Neural cell (in vitro differentiated cells): ENCODE results near the gene NCS1.

Experiments used
- EP300 ChIP-seq: fragments of 450-650 bp; conservative IDR thresholded peaks from 2 replicates; pipeline ENCODE4 v1.6.1; 2014; ENCODE audit warnings: antibody characterized with exemption, mild to moderate bottlenecking, moderate library complexity; ENCODE audit not compliant: poor library complexity, severe bottlenecking
- EZH2 ChIP-seq: fragments of 200-600, 300-800 bp; shearing (Covaris generic), sonication (generic); IDR thresholded peaks from 2 replicates; pipeline ENCODE4 v1.6.1; 2014; ENCODE audit warnings: antibody characterized with exemption, low read length, borderline replicate concordance, mild to moderate bottlenecking; ENCODE audit not compliant: insufficient read depth, poor library complexity, severe bottlenecking
- MXI1 ChIP-seq: fragments of 450-650 bp; conservative IDR thresholded peaks from 2 replicates; pipeline ENCODE4 v1.6.1; 2014; ENCODE audit warnings: antibody characterized with exemption, mild to moderate bottlenecking; ENCODE audit not compliant: poor library complexity, severe bottlenecking
- POLR2AphosphoS5 ChIP-seq: IDR thresholded peaks from 2 replicates; pipeline ENCODE4 v1.6.1; 2012
- RAD21 ChIP-seq: fragments of 450-650 bp; conservative IDR thresholded peaks from 2 replicates; pipeline ENCODE4 v1.6.1; 2014; ENCODE audit warnings: antibody characterized with exemption, mild to moderate bottlenecking, moderate library complexity
- REST ChIP-seq: IDR thresholded peaks from 2 replicates; pipeline ENCODE4 v1.6.1; 2012; ENCODE audit warnings: borderline replicate concordance
- SMC3 ChIP-seq: fragments of 450-650 bp; conservative IDR thresholded peaks from 2 replicates; pipeline ENCODE4 v1.6.1; 2014; ENCODE audit warnings: antibody characterized with exemption, mild to moderate bottlenecking, moderate library complexity; ENCODE audit not compliant: poor library complexity
- TAF1 ChIP-seq: IDR thresholded peaks from 2 replicates; pipeline ENCODE4 v1.6.1; 2012; ENCODE audit warnings: low read depth
- TF ChIP-seq, protein P1 (sequence below): fragments of 450-650 bp; IDR thresholded peaks from 2 replicates; pipeline ENCODE4 v1.5.1; 2014; ENCODE audit warnings: antibody characterized with exemption, mild to moderate bottlenecking, moderate library complexity; ENCODE audit not compliant: poor library complexity, severe bottlenecking

GRCh38 chr9:130208600-130209347, 36.6 kb downstream of the NCS1 start:
- TF ChIP-seq, protein P1, sequence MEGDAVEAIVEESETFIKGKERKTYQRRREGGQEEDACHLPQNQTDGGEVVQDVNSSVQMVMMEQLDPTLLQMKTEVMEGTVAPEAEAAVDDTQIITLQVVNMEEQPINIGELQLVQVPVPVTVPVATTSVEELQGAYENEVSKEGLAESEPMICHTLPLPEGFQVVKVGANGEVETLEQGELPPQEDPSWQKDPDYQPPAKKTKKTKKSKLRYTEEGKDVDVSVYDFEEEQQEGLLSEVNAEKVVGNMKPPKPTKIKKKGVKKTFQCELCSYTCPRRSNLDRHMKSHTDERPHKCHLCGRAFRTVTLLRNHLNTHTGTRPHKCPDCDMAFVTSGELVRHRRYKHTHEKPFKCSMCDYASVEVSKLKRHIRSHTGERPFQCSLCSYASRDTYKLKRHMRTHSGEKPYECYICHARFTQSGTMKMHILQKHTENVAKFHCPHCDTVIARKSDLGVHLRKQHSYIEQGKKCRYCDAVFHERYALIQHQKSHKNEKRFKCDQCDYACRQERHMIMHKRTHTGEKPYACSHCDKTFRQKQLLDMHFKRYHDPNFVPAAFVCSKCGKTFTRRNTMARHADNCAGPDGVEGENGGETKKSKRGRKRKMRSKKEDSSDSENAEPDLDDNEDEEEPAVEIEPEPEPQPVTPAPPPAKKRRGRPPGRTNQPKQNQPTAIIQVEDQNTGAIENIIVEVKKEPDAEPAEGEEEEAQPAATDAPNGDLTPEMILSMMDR, result no peak
- peak; percentile 60 for TF ChIP-seq EP300
- TF ChIP-seq REST, result no peak
- TF ChIP-seq POLR2AphosphoS5, result peak; percentile 69
- no peak for TF ChIP-seq EZH2
- TF ChIP-seq SMC3, result peak; percentile 11
- TF ChIP-seq TAF1, result no peak
- peak; percentile 20 for TF ChIP-seq RAD21
- TF ChIP-seq MXI1, result no peak
